Stomach (tissue), 9 donors: ENCODE results near the gene MIX23. TPM values are rescaled to one million over a fixed set of nuclear protein-coding genes. Genes with fewer than 3 reads are reported as not detected.
A peak's percentile ranks its signal among the peaks of the same experiment; 100 is the strongest.

Experiments
- DNase-seq, 2 donors: peaks; one replicate each; pipeline versions ENCODE4 v3.0.0 to v3.0.0-alpha.2; 2013 to 2019
- H3K27ac ChIP-seq, 5 donors: fragments of 200-600 bp in 4 of 5; sonication (generic) in 4 of 5; one replicate each; pipeline ENCODE4 v1.5.1; 2013 to 2019; ENCODE audit warnings: mild to moderate bottlenecking in 1 of 5, moderate library complexity in 1 of 5
- H3K27me3 ChIP-seq, 3 donors: fragments of 200-600 bp; sonication (generic); one replicate each; pipeline ENCODE4 v1.5.1; 2017 to 2019; ENCODE audit warnings: mixed run types in 1 of 3
- H3K36me3 ChIP-seq, 4 donors: fragments of 200-600 bp; sonication (generic); 1 replicate in 3 of 4; 2 replicates in 1 of 4; pipeline ENCODE4 v1.5.1; 2016 to 2019
- H3K4me1 ChIP-seq, 4 donors: fragments of 200-600 bp; sonication (generic); one replicate each; pipeline ENCODE4 v1.5.1; 2016 to 2019
- H3K4me3 ChIP-seq, 4 donors: fragments of 200-600 bp; sonication (generic) in 3 of 4; one replicate each; pipeline ENCODE4 v1.5.1; 2016 to 2019; ENCODE audit warnings: mild to moderate bottlenecking in 1 of 4
- H3K9me3 ChIP-seq, 4 donors: fragments of 200-600 bp; sonication (generic); one replicate each; pipeline ENCODE4 v1.5.1; 2016 to 2019
- CTCF ChIP-seq, 7 experiments: fragments of 450-650 bp in 4 of 7; fragments of 200-600 bp in 3 of 7; sonication (generic) in 3 of 7; IDR thresholded peaks; one replicate each; pipeline ENCODE4 v1.5.1; 2016 to 2019; ENCODE audit warnings: antibody characterized with exemption in 7 of 7, control low read depth in 2 of 7, mild to moderate bottlenecking in 1 of 7
- EP300 ChIP-seq: sonication (generic); formaldehyde crosslinking; IDR thresholded peaks from one replicate; pipeline ENCODE4 v1.6.1; 2017; ENCODE audit warnings: antibody characterized with exemption
- POLR2A ChIP-seq, 4 donors: fragments of 450-650 bp; IDR thresholded peaks; one replicate each; pipeline ENCODE4 v1.6.1; 2016; ENCODE audit warnings: antibody characterized with exemption in 4 of 4, control low read depth in 2 of 4, mild to moderate bottlenecking in 1 of 4, moderate library complexity in 1 of 4
- POLR2AphosphoS5 ChIP-seq, 3 donors: sonication (generic); formaldehyde crosslinking; IDR thresholded peaks; one replicate each; pipeline ENCODE4 v1.6.1; 2016; ENCODE audit warnings: antibody characterized with exemption in 3 of 3
- WGBS, 5 donors: extraction: QIAGEN DNeasy Blood & Tissue Kit in 3 of 5; methylation state at CpG; one replicate each; pipeline versions ENCODE4 v1.1.5 to v1.1.7; 2013 to 2018; 5-methylcytosine and 5-hydroxymethylcytosine counted together
- intact Hi-C: fragments of 100-400 bp; cut with DNase I; formaldehyde crosslinking; loops from one replicate; pipeline ENCODE4 v1.15.1; 2023; ENCODE audit warnings: low total_unique reads
- polyA plus RNA-seq, 3 donors: library from polyadenylated mRNA; stranded (reverse); fragments of 200-250 nt; gene quantifications; one replicate each; pipeline ENCODE4 v1.2.3, GENCODE V29; 2013
- total RNA-seq, 5 donors: library from RNA; depleted of rRNA; stranded (reverse); fragments of >200 nt; gene quantifications; one replicate each; pipeline versions ENCODE4 v1.1.0 to v1.2.3, GENCODE V29; 2014 to 2016
- donor health status: healthy with polysubstance abuse.
- donor health status: Bipolar disorder and iron deficiency.
- donor health status: healthy.

MIX23 gene
- total and polyA plus RNA-seq, 8 donors, result 3.5 to 44.3 (median 31.5) TPM

GRCh38 chr3:122389892-122390291 lies 6.9 kb upstream of the MIX23 start:
- Histone ChIP-seq H3K36me3 (peaks cover 0 to 14% (median 5%) of the 10 kb centered on the region in 4 donors), H3K9me3 (no peaks in the 10 kb centered on the region), H3K4me3 (no peak overlapping the region), H3K4me1 (peaks cover 17 to 45% (median 26%) of the 10 kb centered on the region in 4 donors), H3K27ac (peak overlapping the region in 2 of 5 donors; percentile 34 to 36), H3K27me3 (no peaks in the 10 kb centered on the region)
- no peak for DNase-seq
- no peak for TF ChIP-seq CTCF (IDR thresholded peaks at IDR 0.05)
- no peak for TF ChIP-seq POLR2A (IDR thresholded peaks at IDR 0.05)
- TF ChIP-seq POLR2AphosphoS5 (IDR thresholded peaks at IDR 0.05), result no peak
- no peak for TF ChIP-seq EP300
- WGBS, 5 donors, result 86 to 91% (median 86%) methylated on average over 4 of the region's 4 CpGs
- intact Hi-C loops, result loop anchor here (10.0 kb wide), 1 partner anchor 295 kb away; the partner anchor contains the start of gene PARP14

DNA sequence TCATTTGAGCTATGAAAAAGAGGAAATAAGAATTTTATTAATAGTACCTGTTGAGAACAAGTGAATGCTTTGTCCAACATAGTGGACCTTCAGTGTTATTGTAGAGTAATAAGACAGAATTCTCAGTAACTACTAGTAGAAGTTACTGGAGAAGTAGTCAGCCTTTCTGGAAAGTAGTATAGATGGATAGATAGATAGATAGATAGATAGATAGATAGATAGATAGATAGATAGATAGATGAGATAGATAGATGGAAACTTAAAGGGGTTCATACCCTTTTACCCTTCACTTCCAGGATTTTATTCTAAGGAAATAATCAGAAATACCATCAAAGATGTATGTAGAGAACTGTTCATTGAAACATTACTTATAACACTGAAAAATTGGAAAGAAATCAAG lies 6.2 kb upstream of the MIX23 start:
- H3K4me3 ChIP-seq, result no peak overlapping the region
- intact Hi-C loops, result no loop called here
- no peak overlapping the region for H3K27ac ChIP-seq
- no peaks in the 10 kb centered on the region for H3K27me3 ChIP-seq
- H3K36me3 ChIP-seq, result peaks cover 0 to 14% (median 5%) of the 10 kb centered on the region in 4 donors
- no peak for DNase-seq
- peaks cover 17 to 50% (median 29%) of the 10 kb centered on the region in 4 donors for H3K4me1 ChIP-seq
- H3K9me3 ChIP-seq, result no peaks in the 10 kb centered on the region
- no peak for TF ChIP-seq POLR2A (IDR thresholded peaks at IDR 0.05)
- no peak for TF ChIP-seq CTCF (IDR thresholded peaks at IDR 0.05)
- TF ChIP-seq EP300, result no peak
- no peak for TF ChIP-seq POLR2AphosphoS5 (IDR thresholded peaks at IDR 0.05)

GRCh38 chr3:122387709-122388108 lies 4.7 kb upstream of the MIX23 start:
- 84 to 87% (median 85%) methylated on average over 3 of the region's 3 CpGs for WGBS, 5 donors

More at GRCh38 chr3:122387709-122388108, 4.7 kb upstream of the MIX23 start:
- peaks cover 11 to 40% (median 25%) of the 10 kb centered on the region in 4 donors for H3K4me1 ChIP-seq
- no peak overlapping the region for H3K4me3 ChIP-seq
- H3K27ac ChIP-seq, result no peak overlapping the region
- intact Hi-C loops, result no loop called here
- no peak for DNase-seq
- H3K9me3 ChIP-seq, result no peaks in the 10 kb centered on the region
- TF ChIP-seq POLR2A (IDR thresholded peaks at IDR 0.05), result no peak
- TF ChIP-seq EP300, result no peak
- TF ChIP-seq POLR2AphosphoS5 (IDR thresholded peaks at IDR 0.05), result no peak
- TF ChIP-seq CTCF (IDR thresholded peaks at IDR 0.05), result no peak
- peaks cover 0 to 7% (median 2%) of the 10 kb centered on the region in 4 donors for H3K36me3 ChIP-seq
- no peaks in the 10 kb centered on the region for H3K27me3 ChIP-seq
